ENCODE data around the gene CYGB.

CYGB gene

GRCh38 chr17:76549215-76549518 lies 11.7 kb upstream of the CYGB start:
- no peak overlapping the region for H3K9ac ChIP-seq (ENCODE audit: low read depth, low read length)
- 97% methylated on average over 7 of the region's 9 CpGs for WGBS
- H3K9me3 ChIP-seq (ENCODE audit: insufficient read depth, low read depth, low read length): no peaks in the 10 kb centered on the region
- H3K27me3 ChIP-seq (ENCODE audit: insufficient read depth, low read length): no peaks in the 10 kb centered on the region
- no peaks in the 10 kb centered on the region for H3K36me3 ChIP-seq (ENCODE audit: insufficient read depth, low read length)
- no peak overlapping the region for H3K4me3 ChIP-seq (ENCODE audit: low read length)
- 0 out of 2 replicates have a peak, but pooled peaks cover 7% of the 10 kb centered on the region for H3K4me1 ChIP-seq (ENCODE audit: insufficient read depth, low read length)
- H3K27ac ChIP-seq (ENCODE audit: low read depth, low read length): no peak overlapping the region

GRCh38 chr17:76548378-76549214 lies 11.1 kb upstream of the CYGB start:
- H3K9ac ChIP-seq (ENCODE audit: low read depth, low read length): no peak overlapping the region
- H3K4me3 ChIP-seq (ENCODE audit: low read length): no peak overlapping the region
- H3K27ac ChIP-seq (ENCODE audit: low read depth, low read length): no peak overlapping the region
- H3K27me3 ChIP-seq (ENCODE audit: insufficient read depth, low read length): no peaks in the 10 kb centered on the region
- WGBS: 72% methylated on average over 9 of the region's 9 CpGs
- 0 out of 2 replicates have a peak, but pooled peaks cover 11% of the 10 kb centered on the region for H3K4me1 ChIP-seq (ENCODE audit: insufficient read depth, low read length)
- no peaks in the 10 kb centered on the region for H3K36me3 ChIP-seq (ENCODE audit: insufficient read depth, low read length)
- no peaks in the 10 kb centered on the region for H3K9me3 ChIP-seq (ENCODE audit: insufficient read depth, low read depth, low read length)

DNA sequence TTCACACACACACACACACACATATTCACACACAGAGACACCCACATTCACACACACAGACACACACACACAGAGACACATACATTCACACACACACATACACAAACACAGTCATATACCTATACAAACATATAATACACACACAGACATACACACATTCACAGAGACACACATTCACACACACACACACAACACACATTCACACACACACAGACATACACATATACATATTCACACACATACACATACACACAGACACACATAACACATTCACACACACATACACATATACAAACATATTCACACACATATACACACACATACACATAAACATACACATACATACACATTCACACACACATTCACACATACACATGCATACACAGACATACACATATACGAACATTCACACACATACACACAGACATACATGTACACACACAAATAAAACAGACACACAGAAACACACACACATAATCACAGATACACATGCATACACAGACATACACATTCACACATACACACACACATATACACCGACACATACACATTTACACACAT lies 10.2 kb upstream of the CYGB start:
- Histone ChIP-seq H3K4me3 (ENCODE audit: low read length) (no peak overlapping the region), H3K9me3 (ENCODE audit: insufficient read depth, low read depth, low read length) (no peaks in the 10 kb centered on the region), H3K4me1 (ENCODE audit: insufficient read depth, low read length) (0 out of 2 replicates have a peak, but pooled peaks cover 14% of the 10 kb centered on the region), H3K9ac (ENCODE audit: low read depth, low read length) (no peak overlapping the region), H3K36me3 (ENCODE audit: insufficient read depth, low read length) (no peaks in the 10 kb centered on the region), H3K27ac (ENCODE audit: low read depth, low read length) (no peak overlapping the region), H3K27me3 (ENCODE audit: insufficient read depth, low read length) (no peaks in the 10 kb centered on the region)
- 84% methylated on average over 2 of the region's 2 CpGs for WGBS

DNA sequence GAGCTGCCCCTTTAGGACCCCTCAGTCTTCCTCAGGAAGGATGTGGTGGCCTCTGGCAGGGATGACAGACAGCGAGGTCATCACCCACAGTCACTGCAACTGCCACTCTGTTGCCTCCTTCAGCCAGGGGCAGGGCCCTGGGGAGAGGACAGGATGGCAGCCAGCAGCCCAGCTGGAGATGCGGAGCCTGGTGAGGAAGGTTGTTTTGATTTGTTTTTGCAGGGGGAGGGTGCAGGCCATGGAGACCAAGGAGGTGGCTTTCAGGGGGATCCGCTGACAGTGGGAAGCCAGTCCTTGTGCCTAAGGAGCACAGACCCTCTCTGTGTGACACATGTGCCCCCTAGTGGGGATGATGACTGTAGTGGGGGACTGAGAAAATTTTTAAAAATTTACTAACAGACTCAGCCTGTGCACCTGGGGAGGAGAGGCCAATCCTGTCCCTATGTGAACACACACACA lies 9.7 kb upstream of the CYGB start:
- H3K9me3 ChIP-seq (ENCODE audit: insufficient read depth, low read depth, low read length): no peaks in the 10 kb centered on the region
- H3K9ac ChIP-seq (ENCODE audit: low read depth, low read length): no peak overlapping the region
- 0 out of 2 replicates have a peak, but pooled peaks cover 14% of the 10 kb centered on the region for H3K4me1 ChIP-seq (ENCODE audit: insufficient read depth, low read length)
- WGBS: 37% methylated on average over 3 of the region's 3 CpGs
- no peak overlapping the region for H3K27ac ChIP-seq (ENCODE audit: low read depth, low read length)
- no peaks in the 10 kb centered on the region for H3K27me3 ChIP-seq (ENCODE audit: insufficient read depth, low read length)
- no peak overlapping the region for H3K4me3 ChIP-seq (ENCODE audit: low read length)
- H3K36me3 ChIP-seq (ENCODE audit: insufficient read depth, low read length): no peaks in the 10 kb centered on the region

- 0 out of 2 replicates have a peak, but pooled peaks cover 14% of the 10 kb centered on the region for H3K4me1 ChIP-seq (ENCODE audit: insufficient read depth, low read length)
- no peak overlapping the region for H3K4me3 ChIP-seq (ENCODE audit: low read length)
- 85% methylated on average over 11 of the region's 11 CpGs for WGBS
- H3K9ac ChIP-seq (ENCODE audit: low read depth, low read length): no peak overlapping the region
- no peaks in the 10 kb centered on the region for H3K27me3 ChIP-seq (ENCODE audit: insufficient read depth, low read length)
- H3K36me3 ChIP-seq (ENCODE audit: insufficient read depth, low read length): no peaks in the 10 kb centered on the region
- H3K27ac ChIP-seq (ENCODE audit: low read depth, low read length): no peak overlapping the region
- H3K9me3 ChIP-seq (ENCODE audit: insufficient read depth, low read depth, low read length): no peaks in the 10 kb centered on the region
Observed at GRCh38 chr17:76546556-76547182, 9.2 kb upstream of the CYGB start.

DNA sequence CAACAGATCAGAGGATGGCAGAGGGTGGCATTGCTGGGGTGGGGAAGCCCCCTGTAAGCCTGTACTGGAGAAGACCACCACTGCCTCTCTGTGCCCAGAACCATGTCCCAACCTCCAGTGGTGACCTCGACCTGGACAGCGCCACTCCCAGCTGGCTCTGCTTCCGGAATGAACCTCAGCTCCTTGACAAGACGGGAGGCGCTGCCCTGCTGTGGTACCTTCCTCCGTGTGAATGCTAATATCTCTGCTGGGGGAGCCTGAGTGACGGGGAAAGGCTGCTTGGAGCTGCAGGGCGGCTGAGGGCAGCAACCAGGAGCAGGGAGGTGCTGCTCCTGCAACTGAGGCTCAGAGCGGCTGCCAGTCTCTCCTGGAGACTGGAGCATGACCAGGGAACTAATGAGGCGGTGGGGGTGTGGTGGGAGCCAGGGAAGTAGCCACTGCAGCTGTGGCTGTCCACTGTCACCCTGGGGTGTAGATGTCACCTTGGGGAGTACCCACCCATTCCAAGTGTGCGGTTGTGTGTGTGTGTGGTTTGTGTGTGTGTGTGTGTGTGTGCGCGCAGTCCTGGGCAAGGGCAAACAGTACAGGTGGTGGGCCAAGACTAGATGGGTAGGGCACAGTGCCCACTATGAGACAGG lies 8.5 kb upstream of the CYGB start:
- Histone ChIP-seq H3K27me3 (ENCODE audit: insufficient read depth, low read length) (no peaks in the 10 kb centered on the region), H3K36me3 (ENCODE audit: insufficient read depth, low read length) (no peaks in the 10 kb centered on the region), H3K4me1 (ENCODE audit: insufficient read depth, low read length) (peaks cover 19% of the 10 kb centered on the region), H3K9ac (ENCODE audit: low read depth, low read length) (no peak overlapping the region), H3K9me3 (ENCODE audit: insufficient read depth, low read depth, low read length) (no peaks in the 10 kb centered on the region), H3K27ac (ENCODE audit: low read depth, low read length) (no peak overlapping the region), H3K4me3 (ENCODE audit: low read length) (no peak overlapping the region)
- 72% methylated on average over 13 of the region's 13 CpGs for WGBS

DNA sequence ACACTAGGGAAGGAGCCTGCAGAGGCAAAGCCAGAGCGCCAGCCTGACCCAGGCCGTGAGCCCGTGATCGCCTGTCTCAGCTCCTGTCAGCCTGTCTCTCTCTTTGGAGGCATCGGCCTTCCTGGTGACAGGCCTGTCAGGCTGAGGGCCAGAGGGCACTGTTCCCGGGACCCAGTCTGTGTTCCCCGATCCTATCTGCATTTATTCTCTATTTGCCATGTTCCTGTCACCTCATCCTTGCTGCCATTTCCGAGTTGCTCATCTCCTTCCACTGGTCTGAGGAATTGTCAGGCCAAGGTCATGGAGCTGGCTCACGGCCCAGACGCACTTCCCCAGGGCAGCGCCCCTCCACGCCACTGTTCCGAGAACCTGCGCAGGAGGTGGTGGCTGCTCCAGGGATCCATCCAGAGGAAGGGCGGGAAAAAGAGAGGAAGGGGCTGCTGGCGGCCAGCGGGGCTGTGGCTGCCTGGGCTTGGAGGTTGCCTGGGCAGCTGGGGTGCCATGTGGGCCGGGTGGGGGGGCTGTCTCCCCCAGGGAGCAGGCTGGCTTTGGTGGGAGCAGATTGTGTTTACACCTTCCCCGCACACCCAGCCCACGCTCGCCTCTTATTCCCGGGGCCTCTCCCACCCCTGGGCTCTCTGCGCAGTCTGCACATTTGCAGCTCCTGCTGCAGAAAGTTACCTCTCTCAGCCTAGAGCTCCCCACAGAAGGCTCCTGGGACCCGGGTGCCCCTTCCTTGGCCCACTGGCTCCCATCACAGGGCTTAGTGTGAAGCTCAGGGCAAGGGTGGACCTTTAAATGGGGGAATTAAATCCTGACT lies 7.2 kb upstream of the CYGB start:
- Histone ChIP-seq H3K27me3 (ENCODE audit: insufficient read depth, low read length) (peaks cover 2% of the 10 kb centered on the region), H3K9me3 (ENCODE audit: insufficient read depth, low read depth, low read length) (no peaks in the 10 kb centered on the region), H3K36me3 (ENCODE audit: insufficient read depth, low read length) (no peaks in the 10 kb centered on the region), H3K9ac (ENCODE audit: low read depth, low read length) (no peak overlapping the region), H3K27ac (ENCODE audit: low read depth, low read length) (no peak overlapping the region), H3K4me1 (ENCODE audit: insufficient read depth, low read length) (peaks cover 17% of the 10 kb centered on the region), H3K4me3 (ENCODE audit: low read length) (no peak overlapping the region)
- WGBS: 77% methylated on average over 24 of the region's 24 CpGs

DNA sequence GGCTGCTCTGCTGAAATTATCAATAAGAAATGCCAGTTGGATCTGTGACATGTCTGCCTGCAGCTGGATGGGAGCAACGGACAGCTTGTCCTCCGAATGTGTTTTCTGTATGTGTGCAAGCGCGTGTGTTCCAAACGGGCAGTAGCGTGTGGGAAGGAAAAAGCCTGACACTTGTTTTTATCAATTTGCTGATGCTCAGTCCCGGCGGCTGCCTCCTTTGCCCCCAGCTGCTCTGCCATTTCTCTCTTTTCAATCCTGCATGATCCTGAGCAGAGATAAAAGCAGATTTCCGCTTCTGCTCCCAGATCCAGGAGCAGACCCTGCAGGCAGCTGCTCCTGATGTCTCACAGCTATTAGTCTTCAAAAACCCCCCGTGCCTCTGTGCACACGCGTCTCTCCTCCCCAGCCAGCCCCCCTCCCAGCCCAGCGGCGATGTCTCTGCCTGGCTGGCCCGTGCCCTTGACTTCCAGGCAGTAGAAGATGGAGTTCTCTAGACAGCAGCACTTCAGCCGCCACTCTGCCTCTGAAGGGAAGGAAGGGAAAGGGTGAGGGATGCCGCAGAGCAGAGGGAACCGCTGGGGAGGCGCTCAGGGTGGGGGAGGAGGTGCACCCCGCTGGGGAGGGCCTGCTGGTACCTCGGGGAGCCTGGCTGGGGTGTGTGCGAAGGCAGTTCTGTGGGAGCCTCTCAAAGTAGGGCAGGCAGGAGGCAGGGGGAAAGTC lies 6.5 kb upstream of the CYGB start:
- WGBS: 42% methylated on average over 22 of the region's 22 CpGs

DNA sequence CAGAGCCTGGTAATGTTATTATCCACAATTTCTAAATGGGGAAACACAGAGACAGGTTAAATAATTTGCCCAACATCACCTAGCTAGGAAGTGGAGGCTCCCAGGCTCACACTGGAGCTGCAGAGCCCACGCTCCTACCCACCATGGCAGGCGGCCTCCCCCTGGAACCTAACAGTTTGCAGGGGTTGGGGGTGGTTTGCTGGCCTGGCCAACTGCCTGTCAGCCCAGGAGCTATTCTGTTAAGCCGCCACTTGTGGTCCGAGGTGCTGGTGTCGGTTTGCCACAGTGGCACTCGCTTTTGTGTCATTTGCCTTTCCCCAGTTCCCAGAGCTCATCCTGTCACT lies 5.9 kb upstream of the CYGB start:
- Histone ChIP-seq H3K4me3 (ENCODE audit: low read length) (no peak overlapping the region), H3K27ac (ENCODE audit: low read depth, low read length) (no peak overlapping the region)

More for the DNA sequence above, 6.5 kb upstream of the CYGB start:
- Histone ChIP-seq H3K36me3 (ENCODE audit: insufficient read depth, low read length) (no peaks in the 10 kb centered on the region), H3K27ac (ENCODE audit: low read depth, low read length) (no peak overlapping the region), H3K9ac (ENCODE audit: low read depth, low read length) (no peak overlapping the region), H3K4me3 (ENCODE audit: low read length) (no peak overlapping the region), H3K9me3 (ENCODE audit: insufficient read depth, low read depth, low read length) (no peaks in the 10 kb centered on the region), H3K27me3 (ENCODE audit: insufficient read depth, low read length) (peaks cover 10% of the 10 kb centered on the region), H3K4me1 (ENCODE audit: insufficient read depth, low read length) (peaks cover 17% of the 10 kb centered on the region)

DNA sequence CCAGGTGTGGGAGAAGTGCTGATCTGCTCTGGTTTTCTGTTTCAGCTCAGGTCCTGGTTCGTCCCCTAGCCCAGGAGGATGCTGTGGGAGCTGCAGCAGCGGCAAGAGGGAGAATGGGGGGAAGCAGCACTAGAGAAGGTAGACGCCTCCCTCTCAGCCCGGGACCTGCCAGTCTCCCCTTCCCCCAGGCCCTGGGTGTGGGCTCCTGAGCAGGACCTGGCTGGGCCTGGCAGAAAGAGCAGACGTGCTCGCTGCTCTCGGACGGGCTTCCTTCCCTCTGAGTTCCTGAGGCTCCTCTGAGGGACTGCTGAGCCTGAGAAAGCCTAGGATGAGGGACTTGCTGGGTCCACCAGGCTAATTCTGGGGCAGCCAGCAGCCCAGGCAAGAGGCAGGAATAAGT lies 5.5 kb upstream of the CYGB start:
- WGBS: 78% methylated on average over 8 of the region's 8 CpGs
- Histone ChIP-seq H3K4me3 (ENCODE audit: low read length) (no peak overlapping the region), H3K27ac (ENCODE audit: low read depth, low read length) (no peak overlapping the region), H3K27me3 (ENCODE audit: insufficient read depth, low read length) (peaks cover 20% of the 10 kb centered on the region), H3K9ac (ENCODE audit: low read depth, low read length) (no peak overlapping the region), H3K4me1 (ENCODE audit: insufficient read depth, low read length) (peaks cover 19% of the 10 kb centered on the region), H3K9me3 (ENCODE audit: insufficient read depth, low read depth, low read length) (no peaks in the 10 kb centered on the region), H3K36me3 (ENCODE audit: insufficient read depth, low read length) (no peaks in the 10 kb centered on the region)

More for the DNA sequence above, 5.9 kb upstream of the CYGB start:
- H3K36me3 ChIP-seq (ENCODE audit: insufficient read depth, low read length): no peaks in the 10 kb centered on the region
- H3K9me3 ChIP-seq (ENCODE audit: insufficient read depth, low read depth, low read length): no peaks in the 10 kb centered on the region
- peaks cover 15% of the 10 kb centered on the region for H3K27me3 ChIP-seq (ENCODE audit: insufficient read depth, low read length)
- H3K9ac ChIP-seq (ENCODE audit: low read depth, low read length): no peak overlapping the region
- 60% methylated on average over 6 of the region's 6 CpGs for WGBS
- H3K4me1 ChIP-seq (ENCODE audit: insufficient read depth, low read length): peaks cover 19% of the 10 kb centered on the region

All from HUES64 (cell line).